OCI-LY1 (cell line): ENCODE results near the gene AKAP13.
"Not testable (repeated sequence)": the region's sequence is repeated elsewhere in the genome, so short reads cannot be mapped to it uniquely, and the experiment has no call there.

Experiments used
- EZH2 ChIP-seq: fragments of 200-600 bp; sonication (generic), shearing (Covaris generic); IDR thresholded peaks from 2 replicates; pipeline ENCODE4 v1.8.0; 2017; ENCODE audit warnings: borderline replicate concordance, mixed run types, mild to moderate bottlenecking, antibody characterized with exemption, low read length, moderate library complexity, mixed read lengths
- TF ChIP-seq, protein P1 (sequence below): fragments of 200-600 bp; sonication (generic), shearing (Covaris generic); IDR thresholded peaks from 2 replicates; pipeline ENCODE4 v1.5.1; 2017; ENCODE audit warnings: mild to moderate bottlenecking, antibody characterized with exemption, low read length, moderate library complexity, mixed read lengths

DNA sequence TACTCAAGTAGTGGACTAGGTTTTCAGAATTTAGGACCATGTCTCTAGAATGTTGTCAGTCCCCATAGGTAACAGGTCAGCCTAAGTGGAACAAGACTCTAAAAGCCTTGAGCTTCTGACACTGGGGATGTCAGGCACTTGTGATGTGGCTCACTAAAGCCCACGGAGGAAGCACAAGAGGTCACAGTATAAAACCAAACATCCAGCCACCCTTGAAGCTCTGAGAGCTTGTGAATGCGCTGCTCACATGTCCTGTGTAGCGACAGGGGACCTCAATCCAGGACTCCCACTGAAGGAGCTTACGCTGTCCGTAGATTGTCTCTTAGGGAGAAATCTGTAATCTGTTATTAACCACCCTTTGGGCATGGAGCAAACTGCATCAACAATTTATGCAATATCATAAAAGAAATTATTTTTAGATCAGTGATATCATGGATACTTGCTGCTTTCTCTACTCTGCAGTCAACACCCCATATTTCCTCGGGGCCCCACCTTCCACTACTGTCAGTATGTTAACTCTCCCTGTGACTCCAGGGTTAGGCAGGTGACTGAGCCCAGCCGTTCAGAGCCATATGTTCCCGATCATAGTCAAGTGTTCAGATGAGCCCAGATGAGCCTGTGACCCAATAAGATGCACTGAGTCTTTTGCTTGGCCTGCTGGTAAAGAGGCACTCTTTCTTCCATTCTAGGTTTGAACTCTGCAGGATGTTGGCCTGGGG, 32.2 kb upstream of the AKAP13 start:
- not testable (repeated sequence) for TF ChIP-seq EZH2
- TF ChIP-seq, protein P1, sequence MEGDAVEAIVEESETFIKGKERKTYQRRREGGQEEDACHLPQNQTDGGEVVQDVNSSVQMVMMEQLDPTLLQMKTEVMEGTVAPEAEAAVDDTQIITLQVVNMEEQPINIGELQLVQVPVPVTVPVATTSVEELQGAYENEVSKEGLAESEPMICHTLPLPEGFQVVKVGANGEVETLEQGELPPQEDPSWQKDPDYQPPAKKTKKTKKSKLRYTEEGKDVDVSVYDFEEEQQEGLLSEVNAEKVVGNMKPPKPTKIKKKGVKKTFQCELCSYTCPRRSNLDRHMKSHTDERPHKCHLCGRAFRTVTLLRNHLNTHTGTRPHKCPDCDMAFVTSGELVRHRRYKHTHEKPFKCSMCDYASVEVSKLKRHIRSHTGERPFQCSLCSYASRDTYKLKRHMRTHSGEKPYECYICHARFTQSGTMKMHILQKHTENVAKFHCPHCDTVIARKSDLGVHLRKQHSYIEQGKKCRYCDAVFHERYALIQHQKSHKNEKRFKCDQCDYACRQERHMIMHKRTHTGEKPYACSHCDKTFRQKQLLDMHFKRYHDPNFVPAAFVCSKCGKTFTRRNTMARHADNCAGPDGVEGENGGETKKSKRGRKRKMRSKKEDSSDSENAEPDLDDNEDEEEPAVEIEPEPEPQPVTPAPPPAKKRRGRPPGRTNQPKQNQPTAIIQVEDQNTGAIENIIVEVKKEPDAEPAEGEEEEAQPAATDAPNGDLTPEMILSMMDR, result not testable (repeated sequence)
